Choroid plexus epithelial cell (primary cell): ENCODE results near the gene GMPS.
"Not testable (repeated sequence)": the region's sequence is repeated elsewhere in the genome, so short reads cannot be mapped to it uniquely, and the experiment has no call there.

Experiments
- DNase-seq: peaks from one replicate; pipeline ENCODE4 v3.0.0-alpha.2; 2010; ENCODE audit warnings: low read depth
- H3K4me3 ChIP-seq: 2 replicates; pipeline ENCODE4 v1.5.1; 2011; ENCODE audit warnings: low read depth, mild to moderate bottlenecking, control low read depth, low read length, moderate library complexity
- CTCF ChIP-seq: conservative IDR thresholded peaks from 2 replicates; pipeline ENCODE4 v1.5.1; 2011; ENCODE audit warnings: low read depth, mild to moderate bottlenecking, control low read depth, inconsistent platforms, low read length, moderate library complexity

The GMPS gene

DNA sequence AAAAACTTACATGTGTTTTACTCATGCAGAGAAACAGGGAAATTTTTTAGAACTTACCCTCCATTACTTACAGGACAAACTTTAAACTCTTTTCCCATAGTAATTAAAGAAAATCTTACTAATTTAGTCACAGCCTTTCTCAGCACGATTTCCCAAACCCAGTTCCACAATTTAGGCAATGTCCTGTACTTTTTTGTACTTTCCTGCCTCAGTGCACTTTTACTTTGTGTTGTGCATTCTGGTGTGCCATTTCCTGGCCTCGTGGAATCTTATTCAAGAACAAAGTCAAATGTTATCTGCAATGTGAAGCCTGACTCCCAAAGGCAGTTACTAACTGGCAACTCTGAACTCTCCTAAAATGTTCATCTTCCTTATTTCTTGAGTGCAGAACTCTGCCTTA, 18.1 kb upstream of the GMPS start:
- H3K4me3 ChIP-seq: peak overlapping the region; percentile 98
- TF ChIP-seq CTCF: no peak
- no peak for DNase-seq

GRCh38 chr3:155853214-155854140, 17.0 kb upstream of the GMPS start:
- H3K4me3 ChIP-seq: peak overlapping the region; percentile 98
- TF ChIP-seq CTCF: no peak
- DNase-seq: no peak

DNA sequence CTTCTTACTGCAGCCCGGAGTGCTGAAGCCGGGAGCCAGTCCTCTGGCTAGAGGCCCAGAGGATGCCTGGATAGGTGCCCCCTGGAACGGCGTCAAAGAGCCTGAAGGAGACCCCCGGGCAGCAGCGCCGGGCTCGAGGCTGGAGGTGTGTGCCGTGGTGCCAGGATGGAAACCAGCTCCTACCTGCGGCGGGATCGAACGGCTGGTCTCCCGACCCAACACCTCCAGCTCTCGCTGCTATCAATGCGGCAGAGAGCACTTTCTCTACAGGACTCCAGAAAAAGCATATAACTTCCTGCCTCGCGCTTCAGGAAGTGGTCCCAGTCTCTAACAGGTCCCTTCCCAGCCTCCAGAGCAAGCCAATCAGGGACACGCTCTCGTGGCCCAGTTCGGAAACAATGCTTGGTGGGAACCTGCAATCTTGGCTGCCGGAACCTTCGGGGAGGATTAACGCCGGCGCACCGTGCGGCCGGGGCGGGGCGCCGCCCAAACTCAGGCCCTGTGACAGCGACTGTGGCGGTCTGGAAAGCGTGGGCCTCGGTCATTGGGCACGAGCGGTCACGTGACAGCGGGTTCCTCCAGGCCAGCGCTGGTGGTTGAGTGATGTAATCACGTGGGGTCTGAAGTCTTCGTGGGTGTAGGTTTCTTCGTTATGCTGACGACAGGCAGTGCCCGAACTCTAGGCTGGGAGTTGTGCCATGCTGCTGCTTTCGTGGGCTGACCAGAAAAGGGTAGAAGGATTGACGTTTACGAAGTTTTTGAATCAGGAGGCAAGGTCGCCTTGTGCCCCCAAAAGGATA, 16.1 kb upstream of the GMPS start, which contains the start of gene SLC33A1:
Gene SLC33A1 (minus strand): TSS at position 287 of the 800 bp plus-strand sequence. CDS start 430 bp downstream, outside the sequence.
- peak within 1 kb of the TSS; percentile 98 for H3K4me3 ChIP-seq
- peak; percentile 100 for DNase-seq
- no peak for TF ChIP-seq CTCF

- TF ChIP-seq CTCF: peak; percentile 46
- peak; percentile 65 for DNase-seq
Observed at GRCh38 chr3:155859859-155860258, 10.6 kb upstream of the GMPS start.

GRCh38 chr3:155860424-155860823, 10.0 kb upstream of the GMPS start:
- H3K4me3 ChIP-seq, DNase-seq: not testable (repeated sequence)

More at GRCh38 chr3:155859859-155860258, 10.6 kb upstream of the GMPS start:
- H3K4me3 ChIP-seq: peak overlapping the region; percentile 2

GRCh38 chr3:155861476-155862183, 8.8 kb upstream of the GMPS start:
- no peak overlapping the region for H3K4me3 ChIP-seq
- TF ChIP-seq CTCF: no peak
- DNase-seq: no peak

DNA sequence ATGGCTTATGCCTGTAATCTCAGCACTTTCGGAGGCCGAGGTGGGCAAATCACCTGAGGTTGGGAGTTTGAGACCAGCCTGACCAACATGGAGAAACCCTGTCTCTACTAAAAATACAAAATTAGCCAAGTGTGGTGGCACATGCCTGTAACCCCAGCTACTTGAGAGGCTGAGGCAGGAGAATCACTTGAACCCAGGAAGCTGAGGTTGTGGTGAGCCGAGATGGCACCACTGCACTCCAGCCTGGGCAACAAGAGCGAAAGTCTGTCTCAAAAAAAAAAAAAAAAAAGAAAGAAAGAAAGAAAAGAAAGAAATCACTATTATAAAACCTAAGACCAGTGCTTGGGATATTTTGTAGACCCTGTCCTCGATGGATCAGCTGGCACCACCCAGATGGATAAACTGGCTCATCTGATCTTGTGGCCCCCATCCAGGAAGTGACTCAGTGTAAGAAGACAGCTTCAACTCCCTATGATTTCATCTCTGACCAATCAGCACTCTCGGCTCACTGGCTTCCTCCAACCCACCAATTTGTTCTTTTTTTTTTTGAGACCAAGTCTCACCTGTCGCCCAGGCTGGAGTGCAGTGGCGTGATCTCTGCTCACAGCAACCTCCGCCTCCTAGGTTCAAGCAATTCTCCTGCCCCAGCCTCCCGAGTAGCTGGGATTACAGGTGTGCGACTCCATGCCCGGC, 8.0 kb upstream of the GMPS start:
- DNase-seq: peak; percentile 78
- H3K4me3 ChIP-seq: not testable (repeated sequence)
